Stimulated activated CD8-positive, alpha-beta memory T cell treated with anti-CD3 and anti-CD28 coated beads, Interleukin-2, amount 100 ng/mL, for 48 hours (primary cell): ENCODE results near the gene SP6.

Experiments used
- DNase-seq, 2 donors: peaks; one replicate each; pipeline ENCODE4 v3.0.0-alpha.2; 2020; ENCODE audit warnings: low read depth in 2 of 2

Gene SP6

DNA sequence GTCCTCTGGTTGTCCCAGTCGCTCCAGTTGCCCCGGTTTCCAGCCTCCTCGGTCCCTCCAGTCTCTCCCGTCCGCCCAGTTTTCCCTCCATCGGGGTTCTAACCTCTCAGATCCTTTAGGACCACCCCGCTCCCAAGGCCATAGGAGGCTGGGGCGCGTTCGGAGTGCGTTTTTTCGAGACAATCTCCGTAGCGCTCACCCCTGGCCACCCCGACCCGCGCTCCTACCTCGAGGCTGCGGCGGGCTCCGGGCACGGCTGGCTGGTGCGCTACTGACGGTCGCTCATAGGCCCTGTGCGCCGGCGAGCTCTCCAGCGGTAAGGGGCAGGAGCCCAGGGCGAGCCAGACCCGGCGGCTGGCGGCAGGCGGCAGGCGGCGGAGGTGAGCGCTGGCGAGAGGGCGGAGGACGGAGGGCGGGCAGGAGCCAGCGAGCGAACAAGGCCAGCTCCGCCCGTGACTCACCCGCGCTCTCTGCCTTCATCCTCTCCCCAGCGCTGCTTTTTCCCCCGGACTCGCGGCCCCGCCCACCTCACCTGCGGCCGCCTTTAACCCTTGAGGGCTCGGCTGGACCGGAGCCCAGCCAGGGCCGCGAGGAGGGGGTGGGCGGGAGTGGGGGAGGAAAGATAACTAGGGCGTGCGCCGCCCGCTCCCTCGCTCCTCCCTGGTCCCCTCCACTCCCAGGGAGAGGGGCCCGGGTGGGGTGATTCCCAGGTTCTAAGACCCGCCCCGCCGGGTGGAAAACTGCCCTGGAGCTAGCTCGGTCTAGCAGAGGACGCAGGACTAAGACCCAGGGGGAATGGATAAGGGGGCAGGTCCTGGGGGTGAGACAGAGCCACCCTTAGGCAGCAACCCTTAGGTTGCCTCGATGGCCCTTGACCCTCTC is at the start of gene SP6:
TSS of gene SP6 (minus strand) at position 472 of the 882 bp plus-strand sequence. CDS start 2,734 bp downstream, outside the sequence.
- DNase-seq: peak; percentile 59 to 62

GRCh38 chr17:47899643-47900042 is 48.7 kb upstream of the SP6 start:
- DNase-seq: no peak

DNA sequence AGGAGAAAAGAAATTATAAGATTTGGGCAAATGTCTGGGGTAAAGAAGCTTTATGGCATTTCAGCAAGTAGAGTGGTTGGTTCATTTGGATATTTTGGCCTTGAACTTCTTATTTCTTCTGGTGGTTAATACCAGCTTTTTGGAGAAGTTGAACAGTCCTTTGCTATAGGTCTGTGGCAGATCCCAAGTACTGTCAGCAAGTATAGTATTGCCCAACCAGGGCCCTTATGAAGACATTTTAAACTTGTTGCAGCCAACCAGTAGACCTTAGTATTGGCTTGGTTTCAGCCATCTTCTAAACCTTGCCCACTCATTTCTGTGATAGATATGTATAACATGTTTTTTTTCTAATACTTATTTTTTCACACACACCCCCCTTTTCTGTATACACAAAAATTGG is 47.3 kb upstream of the SP6 start:
- no peak for DNase-seq

DNA sequence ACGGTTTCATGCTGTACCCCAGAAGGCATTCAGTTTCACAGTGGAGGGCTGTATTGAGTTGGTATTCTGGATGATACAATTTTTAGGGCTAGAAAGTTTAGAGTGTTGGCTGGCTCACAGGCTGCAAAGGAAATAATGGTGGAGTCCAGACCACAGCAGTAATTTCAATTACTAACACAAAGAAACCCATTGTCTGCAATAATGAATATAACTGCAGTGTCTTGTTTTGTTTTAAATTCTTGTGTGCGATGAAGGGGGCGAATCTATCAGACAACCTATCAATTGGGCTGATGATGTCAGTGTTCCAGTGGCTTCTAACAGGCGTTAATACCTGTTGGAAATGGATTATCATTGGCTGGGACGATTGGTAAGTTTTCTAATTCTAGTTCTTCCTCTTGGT is 46.6 kb upstream of the SP6 start:
- DNase-seq: no peak

DNA sequence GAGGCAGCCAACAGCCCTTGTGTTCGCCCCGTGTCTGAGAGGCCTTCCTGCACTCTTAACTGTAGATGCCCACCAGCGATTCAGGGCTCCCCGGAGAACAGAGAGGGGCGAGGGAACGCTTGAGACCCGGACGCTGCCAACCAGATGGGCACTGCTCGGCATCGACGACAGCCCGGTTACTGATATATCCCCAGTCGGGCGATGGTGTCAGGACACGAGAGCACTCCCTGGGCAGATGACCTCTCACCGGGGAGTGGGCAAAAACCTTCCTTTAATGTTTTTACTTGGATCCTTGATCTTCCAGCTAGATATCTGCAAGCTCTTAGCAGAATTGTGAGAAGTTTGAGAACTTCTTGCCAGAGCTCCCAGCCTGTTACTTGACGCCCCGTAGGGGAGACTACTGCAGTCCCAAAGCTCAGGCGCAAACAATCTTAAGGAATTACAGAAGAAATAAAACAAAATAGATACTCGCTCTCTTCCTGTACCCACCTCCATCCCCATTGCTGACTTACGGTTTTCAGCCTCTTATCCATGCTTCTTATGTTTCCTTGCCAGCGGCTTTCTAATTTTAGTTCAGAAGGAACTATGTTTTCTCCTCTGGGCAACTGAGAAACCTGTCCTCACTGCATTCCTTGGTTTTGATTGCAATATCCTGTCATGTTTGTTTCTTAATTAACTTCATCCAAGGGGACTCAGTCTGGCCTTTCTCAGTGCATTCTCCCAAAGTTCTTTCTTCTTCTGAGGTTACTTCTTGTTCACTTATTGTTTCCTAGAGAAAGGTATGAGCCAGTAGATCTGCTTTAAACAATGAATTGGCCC is 45.9 kb upstream of the SP6 start:
- no peak for DNase-seq

DNA sequence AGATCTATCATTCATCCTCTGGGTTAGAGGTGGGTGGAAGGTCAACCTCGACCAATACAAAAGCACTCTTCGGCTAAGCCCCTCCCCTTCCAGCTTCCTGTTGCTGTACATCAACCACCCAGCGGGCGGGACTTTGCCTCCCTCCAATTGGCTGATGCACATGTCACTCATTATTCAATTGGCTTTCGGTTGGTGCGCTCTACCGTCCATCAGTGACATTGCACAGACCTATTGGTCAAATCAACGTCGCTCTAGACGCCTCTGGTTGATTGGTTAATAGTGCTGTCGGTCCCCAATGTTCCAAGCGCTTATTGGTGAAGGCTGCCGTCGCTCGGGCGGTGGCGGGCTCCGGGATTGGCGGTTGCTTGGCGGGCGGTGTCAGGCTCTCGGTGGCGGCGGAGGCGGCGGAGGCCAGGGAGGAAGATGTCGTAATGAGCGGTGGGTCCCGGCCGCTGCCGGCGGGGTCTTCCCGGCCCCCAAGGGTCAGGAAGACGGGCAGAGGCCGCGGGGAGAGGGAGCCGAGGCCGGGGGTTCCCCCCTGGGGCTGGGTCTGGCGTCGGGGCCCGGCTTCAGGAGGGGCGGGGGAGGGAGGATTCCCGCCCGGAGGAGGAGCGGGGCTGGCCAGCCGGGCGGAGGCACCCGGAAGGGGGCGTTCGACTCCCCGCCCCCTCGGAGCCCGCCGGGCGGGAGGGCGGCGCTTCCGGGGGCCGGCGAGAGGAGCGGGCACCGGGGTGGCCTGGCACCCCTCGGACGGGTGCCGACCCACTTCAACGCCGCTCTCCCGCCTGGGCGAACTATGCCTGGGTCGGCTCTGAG is 45.1 kb upstream of the SP6 start, which contains the start of gene SP2:
TSS of gene SP2 (plus strand) at position 381 of the 816 bp plus-strand sequence. CDS start at position 432, 51 bp downstream.
- peak; percentile 96 to 99 for DNase-seq

GRCh38 chr17:47895347-47895855 is 44.4 kb upstream of the SP6 start:
- DNase-seq: peak; percentile 9 to 11

DNA sequence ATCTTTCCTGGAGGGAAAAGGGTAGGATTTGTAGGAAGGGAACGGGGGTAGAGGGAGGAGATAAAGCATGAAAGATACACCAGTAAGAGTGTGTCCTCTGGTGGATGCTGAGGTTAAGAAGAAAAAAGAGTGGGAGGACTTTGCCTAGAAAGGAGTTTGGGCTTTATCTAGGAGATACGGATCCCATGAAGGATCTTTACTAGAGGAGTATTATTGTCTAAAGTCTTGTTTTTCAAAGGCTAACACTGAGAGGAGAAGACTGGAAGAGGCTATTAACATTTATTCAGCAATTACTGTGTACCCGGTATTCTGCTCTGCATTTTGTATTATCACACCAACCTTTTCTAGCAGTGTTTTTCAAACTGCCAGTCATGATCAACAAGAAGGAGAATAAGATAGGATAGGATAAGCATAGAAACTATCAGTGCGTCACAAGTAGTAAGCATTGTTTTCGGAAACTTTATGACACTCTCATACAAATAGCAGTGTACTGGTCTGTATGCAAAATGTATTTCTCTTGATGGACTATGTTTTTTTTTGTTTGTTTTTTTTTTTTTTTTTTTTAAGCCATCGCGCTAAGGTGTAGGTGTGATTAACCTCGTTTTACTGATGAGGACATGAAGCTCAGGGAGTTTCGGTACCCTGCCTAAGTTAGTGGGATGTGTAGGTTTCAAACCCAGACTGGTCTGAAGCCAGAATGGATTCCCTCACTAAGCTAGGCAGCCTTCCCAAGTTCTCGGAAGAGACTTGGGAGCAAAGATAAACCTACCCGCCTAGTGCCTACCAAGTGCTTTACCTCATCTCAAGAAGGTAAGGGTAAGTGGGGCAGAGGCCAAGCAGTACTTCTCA is 43.8 kb upstream of the SP6 start:
- DNase-seq: no peak

DNA sequence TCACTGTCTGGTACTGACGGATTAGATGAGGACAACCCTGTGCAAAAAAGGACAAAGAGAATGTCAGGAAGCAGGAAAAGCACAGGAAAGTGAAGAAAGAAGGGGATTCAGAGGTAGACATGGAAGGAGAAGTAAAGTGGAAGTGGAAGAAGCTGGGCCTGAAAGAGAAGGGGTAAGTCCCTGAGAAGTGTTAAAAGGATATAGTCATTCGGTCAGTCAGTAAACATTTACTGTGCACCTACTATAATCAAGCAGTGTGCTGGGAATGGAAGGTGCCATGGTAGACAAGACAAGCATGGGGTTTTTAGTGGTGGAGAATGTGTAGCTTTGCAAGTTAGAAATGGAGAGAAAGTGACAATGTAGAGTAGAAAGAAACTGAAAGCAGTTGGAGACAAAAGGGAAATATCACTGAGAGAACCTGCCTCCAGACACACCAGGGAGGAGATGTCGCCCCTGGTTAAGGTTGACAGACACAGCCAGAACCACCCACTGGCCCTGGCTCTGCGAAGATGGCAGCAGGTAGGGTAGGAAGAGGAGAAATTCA is 40.7 kb upstream of the SP6 start:
- DNase-seq: no peak

DNA sequence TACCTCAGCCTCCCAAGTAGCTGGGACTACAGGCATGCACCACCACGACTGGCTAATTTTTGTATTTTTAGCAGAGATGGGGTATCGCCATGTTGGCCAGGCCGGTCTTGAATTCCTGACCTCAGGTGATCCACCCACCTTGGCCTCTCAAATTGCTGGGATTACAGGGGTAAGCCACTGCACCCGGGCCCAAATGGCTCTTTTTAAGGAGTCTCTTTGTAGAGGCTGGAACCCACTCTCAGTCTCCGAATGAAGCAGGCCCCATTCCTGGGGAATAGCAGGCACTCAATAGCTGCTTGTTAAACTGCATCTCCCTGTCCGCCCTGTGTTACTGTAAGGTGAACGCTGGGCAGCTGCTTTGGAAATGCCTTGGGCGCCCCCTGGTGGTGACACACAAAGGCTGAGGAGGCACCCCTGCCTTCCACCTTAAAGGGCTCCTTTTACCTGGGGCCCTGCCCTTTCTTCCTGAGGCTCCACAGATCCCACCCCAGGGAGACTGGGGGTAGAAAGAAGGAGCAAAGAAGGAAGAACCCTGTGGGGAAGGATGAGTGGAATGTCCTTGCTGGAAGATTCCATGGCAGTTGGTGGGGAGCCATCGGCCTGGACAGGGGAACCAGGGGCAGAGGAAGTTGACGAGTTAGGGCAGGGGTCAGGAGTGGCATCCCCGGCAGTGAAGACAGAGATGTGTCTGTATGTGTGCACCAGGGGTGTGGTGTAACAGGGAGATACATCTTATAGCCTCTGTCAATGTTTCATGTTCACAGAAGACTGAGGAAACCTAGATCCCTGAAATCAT is 39.0 kb upstream of the SP6 start:
- peak; percentile 87 for DNase-seq

GRCh38 chr17:47888293-47888692 is 37.3 kb upstream of the SP6 start:
- no peak for DNase-seq

DNA sequence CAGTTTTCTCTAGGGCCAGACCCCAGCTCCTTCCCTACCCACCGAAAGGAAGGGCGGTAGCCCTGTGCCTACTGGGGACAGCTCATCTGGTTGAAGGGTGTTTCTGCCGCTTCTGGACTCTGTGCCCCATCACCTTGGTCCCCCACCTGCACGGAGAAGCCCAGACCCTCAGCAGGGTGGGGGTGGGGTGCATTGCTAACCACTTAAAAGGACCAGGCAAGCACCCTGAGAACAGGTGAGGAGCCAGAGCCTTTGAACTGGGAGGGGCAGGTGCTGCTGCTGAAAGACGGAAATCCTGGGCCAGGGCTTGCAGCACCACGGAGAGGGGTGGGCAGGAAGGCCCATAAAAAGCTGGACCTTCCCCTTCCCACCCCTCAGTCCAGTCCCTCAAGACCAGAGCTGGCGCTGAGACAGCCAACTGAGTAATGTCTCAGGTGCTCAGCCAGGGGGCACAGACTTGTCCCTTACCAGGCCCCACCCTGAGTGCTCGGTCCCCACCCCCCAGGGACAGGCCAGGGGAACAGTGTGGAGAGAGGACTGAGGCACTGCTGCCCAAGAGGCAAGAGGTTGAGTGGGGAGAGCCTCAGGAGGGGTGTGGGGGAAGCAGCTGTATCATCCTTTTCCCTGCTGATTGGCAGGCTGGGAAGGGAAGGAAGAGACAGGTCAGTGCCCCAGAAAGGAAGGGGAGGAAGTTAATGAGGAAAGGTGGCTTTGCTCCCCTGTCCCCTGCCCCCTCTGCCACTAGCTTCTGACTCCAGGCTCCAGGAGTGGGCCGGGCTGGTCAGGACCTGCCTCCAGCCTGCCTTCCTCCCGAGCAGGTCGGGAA is 34.2 kb upstream of the SP6 start:
- DNase-seq: no peak

DNA sequence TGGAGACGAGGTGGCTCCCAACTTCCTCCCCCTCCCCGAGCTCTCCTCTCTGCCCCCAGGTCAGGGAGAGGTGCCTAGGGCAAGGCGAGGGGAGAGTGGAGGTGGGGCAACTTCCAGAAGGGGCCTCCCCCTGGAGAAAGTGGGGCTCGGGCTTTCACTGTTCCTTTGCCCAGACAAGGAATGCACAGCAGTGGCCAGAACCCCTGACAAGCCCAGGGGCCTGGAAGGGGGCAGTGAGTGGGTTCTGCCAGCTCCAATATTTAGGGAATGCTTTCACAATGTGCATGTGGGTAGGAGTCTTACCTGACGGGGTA is 33.4 kb upstream of the SP6 start:
- no peak for DNase-seq

- DNase-seq: no peak
Measured at GRCh38 chr17:47883589-47884426, 32.8 kb upstream of the SP6 start.

DNA sequence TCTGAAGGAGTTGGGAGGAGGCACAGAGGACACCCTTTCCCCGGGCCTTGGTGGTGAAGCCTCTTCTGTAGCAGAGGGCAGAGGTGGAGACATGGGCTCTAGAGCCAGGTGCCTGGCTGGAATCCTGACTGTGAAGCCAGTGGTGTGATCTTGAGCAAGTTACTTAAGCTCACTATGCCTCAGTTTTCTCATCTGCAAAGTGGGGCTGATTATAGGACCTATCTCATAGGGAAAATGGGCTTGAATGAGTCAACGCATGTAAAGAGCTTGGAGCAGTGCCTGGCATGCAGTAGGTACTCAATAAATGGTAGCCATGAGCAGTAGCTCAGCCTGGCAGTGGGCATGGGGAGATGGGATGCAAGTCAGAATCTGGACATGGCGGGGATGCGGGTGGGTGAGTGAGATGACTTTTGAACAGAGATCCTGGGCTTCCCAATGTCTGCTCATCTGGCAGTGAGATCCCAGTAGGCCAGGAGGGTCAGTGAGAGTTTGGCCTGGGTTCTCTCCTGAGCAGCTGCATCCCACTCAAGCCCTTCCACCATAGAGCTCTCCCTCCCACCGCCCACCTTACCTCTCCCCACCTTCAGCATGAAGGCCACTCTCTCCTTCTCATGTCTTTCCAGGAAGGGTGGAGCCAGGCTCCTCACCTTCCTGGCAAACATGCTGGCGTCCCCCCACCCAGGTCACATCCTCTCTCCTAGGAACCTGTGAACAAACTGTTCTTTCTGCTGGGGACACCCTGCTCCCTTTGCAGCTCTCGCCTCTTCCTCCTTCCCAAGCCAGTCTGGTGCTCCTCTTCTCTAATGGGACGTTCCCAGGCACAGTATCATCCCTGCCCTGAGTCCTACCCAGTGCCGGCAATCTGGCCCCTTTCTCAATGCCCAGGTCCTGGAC is 32.0 kb upstream of the SP6 start:
- DNase-seq: no peak

DNA sequence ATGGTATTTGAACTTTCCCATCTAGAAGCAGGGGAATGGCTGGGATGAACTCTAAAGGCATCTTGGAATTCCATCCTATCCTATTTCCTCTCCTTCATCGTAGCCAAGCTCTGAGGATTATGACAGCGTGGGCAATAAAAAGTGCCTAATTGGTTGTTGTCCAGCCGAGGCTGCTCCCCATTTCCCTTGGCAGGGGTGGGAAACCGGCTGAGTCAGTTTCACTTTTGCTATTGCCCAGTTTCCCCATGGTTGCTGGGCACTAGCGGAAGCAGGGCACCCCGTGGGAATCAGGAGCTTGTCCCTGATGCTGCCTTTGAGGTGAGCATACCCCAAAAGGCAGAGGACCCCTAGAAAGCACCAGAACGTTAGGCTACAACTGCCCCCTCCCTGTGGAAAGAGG is 31.3 kb upstream of the SP6 start:
- DNase-seq: no peak
